Stromal cell of bone marrow (primary cell): Measurements from ENCODE around the gene MED7.
A peak's percentile ranks its signal among the peaks of the same experiment; 100 is the strongest.
"Not testable (repeated sequence)": the region's sequence is repeated elsewhere in the genome, so short reads cannot be mapped to it uniquely, and the experiment has no call there.

Experiments used
- DNase-seq: peaks from one replicate; pipeline ENCODE4 v3.0.0-alpha.2; 2012; ENCODE audit warnings: low read depth

Gene MED7, protein sequence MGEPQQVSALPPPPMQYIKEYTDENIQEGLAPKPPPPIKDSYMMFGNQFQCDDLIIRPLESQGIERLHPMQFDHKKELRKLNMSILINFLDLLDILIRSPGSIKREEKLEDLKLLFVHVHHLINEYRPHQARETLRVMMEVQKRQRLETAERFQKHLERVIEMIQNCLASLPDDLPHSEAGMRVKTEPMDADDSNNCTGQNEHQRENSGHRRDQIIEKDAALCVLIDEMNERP

DNA sequence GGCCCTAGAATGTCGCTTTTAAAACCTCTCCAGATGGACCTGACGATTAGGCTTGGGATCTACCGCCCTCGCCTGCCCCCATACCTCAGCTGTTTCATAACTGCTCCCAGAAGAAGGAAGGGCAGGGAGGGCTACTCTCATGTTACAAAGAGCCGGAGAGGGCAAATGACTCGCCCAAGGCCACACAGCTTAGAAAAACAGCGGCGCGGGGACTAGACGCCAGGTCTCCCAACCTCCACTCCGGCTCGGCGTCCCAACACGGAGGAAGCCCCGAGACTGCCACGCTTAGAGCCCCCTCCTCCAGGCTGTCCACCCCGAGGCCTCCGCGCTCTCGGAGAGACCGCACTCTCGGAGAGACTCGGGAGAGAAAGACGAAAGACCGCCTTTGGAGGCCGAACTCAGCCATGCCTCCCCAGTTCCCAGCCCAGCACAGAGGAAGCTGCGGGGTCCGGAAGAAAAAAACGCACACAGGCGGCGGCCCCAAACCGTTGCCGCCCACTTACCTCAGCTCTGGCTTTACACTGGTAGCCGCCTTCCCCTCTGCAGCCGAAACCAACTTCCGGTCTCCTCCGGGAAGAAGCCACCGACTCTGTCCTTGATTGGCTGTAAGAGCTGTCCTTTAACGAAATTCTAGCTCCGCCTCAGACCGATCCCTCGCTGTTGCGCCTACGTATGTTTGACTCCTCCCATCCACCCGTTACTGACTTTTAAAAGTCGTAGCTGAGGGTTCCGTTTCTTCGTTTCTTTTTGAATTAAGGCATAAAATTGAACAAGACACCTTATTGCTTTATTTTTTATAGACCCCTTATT is at the start of gene MED7:
Gene MED7 (minus strand): TSS at position 549 of the 810 bp plus-strand sequence. CDS start 3,434 bp downstream, outside the sequence.
- peak; percentile 99 for DNase-seq

DNA sequence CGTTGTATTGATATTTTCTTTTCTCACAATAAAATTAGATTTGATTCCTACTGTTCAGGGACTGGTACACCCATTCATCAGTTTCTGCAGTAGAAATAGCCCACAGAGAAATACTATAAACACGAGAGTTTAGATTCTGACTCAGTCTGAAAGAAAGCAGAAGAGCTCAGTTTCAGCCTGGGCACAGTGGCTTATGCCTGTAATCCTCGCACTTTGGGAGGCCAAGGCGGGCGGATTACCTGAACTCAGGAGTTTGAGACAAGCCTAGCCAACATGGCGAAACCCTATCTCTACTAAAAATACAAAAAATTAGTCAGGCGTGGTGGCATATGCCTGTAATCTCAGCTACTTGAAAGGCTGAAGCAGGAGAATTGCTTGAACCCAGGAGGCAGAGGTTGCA is 46.6 kb upstream of the MED7 start:
- DNase-seq, result no peak

DNA sequence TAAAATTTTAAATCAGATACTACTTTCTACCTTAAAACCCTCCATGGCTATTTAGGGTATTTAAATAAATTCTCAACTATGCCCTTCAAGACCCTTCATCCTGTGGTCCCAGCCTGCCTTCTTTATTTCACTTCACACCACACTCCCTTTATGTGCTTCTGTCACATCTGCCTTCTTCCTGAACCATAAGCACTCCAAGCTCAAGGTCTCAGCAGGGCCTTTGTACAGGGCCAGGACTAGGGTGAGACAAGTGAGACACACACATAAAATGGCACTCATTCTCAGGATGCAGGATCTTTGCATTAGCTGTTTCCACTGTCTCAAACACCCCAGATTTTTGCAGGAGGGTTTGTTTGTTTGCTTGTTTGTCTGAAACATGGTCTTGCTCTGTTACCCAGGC is 45.6 kb upstream of the MED7 start:
- DNase-seq, result no peak

DNA sequence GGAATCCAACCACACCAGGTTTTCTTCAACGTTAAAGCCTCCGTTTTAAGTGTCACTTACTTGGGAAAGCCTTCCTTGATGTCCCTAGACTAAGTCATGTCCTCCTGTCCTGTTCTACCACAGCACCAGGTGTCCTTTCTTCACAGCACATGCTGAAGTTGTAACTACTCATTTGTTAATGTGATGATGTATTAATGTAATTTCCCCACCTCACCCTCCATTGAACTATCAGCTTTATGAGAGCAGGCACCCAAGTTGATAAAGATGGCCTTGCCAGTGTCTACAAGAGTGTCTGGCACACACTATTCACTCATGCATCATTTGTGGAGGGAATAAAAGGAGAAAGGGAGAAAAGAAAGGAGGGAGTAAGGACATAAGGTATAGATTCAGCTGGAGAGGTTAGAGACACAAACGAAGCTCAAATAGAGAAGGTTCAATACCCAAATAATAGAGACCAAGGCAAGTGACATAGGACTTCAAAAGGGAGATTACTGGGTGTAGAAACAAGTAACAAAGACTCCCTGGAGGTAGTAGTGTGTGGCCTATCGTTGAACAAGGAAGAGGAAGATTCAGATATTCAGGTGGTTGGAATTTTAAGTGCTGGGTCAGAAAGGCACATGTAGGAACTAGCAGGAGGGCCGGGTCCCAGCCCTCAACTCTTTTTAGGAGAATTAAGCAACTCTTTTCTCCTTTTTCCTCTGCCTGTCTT is 44.5 kb upstream of the MED7 start:
- DNase-seq, result no peak

DNA sequence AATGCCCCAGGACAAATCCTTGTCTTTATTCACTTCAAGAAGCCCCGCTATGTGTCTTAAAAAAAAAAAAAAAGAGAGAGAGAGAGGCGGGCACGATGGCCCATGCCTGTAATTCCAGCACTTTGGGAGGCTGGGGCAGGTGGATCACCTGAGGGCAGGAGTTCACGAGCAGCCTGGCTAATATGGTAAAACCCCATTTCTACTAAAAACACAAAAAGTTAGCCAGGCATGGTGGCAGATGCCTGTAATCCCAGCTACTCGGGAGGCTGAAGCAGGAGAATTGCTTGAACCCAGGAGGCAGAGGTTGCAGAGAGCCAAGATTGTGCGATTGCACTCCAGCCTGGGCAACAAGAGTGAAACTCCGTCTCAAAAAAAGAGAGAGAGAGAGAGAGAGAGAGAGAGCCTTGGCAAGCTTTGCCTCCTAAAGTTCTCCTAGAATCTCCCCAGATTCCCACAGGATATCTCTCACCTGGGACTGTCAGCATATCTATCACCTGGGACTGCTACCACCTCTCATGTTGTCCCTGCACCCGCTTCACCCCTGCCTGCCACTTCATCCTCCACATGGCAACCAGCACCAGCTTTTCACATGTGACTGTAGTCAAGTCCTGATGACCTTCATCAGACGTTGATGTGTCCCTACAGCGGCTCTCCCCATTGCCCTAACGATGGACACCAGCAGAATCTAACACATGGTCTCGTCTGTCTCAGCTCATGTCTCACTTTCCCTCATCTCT is 43.8 kb upstream of the MED7 start:
- no peak for DNase-seq

DNA sequence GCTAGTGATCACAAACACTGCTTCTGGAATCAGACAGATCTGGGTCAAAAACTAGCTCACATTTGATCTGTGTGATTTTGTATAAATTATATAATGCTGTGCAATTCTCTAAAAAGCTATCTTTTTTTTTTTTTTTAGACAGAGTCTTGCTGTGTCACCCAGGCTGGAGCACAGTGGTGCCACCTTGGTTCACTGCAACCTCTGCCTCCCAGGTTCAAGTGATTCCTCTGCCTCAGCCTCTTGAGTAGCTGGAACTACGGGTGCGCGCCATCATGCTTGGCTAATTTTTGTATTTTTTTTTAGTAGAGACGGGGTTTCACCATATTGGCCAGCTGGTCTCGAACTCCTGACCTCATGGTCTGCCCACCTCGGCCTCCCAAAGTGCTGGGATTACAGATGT is 42.5 kb upstream of the MED7 start:
- not testable (repeated sequence) for DNase-seq

DNA sequence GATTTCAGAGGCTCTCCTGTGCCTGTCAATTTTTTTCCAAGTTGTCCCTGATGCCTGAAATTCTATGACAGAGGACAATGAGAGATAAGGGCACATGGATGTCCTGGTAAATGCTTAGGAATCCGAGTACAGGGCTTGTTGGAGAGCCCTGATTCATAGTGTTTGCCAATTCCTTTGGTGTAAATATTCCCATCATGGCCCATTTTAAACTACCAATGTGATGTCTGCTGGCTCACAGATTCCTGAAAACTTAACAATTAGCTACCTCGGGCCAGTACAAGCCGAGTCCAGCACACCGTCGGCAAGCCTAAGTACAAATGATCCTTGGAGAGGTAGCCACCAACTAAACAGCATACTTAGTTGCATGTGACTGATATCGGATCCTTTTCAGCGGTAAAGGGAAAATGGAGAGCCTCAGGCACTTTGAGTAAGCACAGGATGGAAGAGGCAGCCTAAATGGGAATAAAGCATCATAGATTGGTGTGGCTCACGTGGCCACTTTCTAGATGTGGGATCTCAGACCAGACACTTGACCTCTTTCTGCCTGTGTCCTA is 41.5 kb upstream of the MED7 start:
- no peak for DNase-seq

DNA sequence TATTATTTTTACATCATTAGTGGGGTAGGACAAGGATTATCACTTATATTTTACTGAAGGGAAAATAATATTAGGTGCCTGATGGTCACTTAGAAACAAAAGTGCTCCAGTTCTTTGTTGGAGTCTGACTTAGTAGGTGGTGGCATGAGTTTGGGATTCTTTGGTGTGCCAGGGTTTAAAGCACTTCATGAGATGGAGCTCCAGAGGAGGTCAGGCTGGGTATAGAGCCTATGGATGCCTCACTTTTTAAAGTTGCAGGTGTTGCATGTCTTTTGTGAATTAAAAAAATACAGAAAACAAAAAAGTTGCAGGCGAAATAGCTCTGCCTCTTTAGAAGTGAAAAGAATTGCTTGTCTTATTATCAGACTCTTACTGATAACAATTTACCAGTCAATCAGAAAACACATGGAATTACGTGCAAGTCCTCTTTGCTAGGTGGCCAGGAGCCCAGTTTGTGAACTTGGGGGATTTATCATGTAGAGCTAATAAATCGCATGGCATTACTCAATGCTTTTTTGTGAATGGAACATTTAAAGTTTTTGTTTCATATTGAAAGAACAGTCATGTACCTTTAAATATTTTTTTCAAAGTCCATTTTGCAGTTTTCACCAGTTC is 39.6 kb upstream of the MED7 start:
- no peak for DNase-seq

DNA sequence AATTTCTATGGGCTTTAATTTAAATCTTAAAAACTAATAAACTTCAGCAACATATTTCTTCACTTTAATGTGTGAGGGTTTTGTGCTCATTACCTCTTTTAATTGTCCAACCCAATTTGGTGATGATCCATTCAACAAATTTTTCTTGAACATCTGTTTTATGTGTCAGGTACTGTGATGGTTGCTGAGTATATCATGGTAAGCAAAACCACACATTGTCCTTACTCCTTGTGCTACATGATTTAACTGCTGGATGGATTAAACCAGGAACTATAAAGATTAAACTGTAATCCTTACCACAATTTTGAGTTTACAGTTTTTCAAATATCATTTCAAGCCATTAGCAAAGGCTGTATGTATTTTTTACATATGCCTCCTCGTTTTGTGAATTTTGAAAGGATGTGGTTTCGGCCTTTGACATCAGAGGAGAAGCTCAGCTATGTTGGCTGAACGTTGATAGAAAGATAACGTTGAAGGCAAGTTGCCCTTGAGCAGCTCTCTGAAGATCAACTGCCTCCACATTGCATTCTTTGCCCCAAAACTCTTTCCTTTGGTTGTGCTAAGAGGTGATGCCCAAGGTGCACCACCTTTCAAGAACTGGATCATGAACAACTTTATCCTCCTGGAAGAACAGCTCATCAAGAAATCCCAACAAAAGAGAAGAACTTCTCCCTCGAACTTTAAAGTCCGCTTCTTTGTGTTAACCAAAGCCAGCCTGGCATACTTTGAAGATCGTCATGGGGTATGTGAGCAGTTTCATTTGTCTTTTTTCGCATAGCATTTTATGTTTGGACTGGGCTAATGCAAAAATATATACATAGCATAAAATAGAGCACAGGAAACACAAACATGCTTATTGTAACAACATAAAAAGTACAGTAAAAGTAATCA is 38.0 kb upstream of the MED7 start, which contains the start of gene ITK:
Gene ITK (plus strand): TSS at position 467 of the 891 bp plus-strand sequence. CDS start 138 bp downstream, at position 605.
- no peak for DNase-seq

DNA sequence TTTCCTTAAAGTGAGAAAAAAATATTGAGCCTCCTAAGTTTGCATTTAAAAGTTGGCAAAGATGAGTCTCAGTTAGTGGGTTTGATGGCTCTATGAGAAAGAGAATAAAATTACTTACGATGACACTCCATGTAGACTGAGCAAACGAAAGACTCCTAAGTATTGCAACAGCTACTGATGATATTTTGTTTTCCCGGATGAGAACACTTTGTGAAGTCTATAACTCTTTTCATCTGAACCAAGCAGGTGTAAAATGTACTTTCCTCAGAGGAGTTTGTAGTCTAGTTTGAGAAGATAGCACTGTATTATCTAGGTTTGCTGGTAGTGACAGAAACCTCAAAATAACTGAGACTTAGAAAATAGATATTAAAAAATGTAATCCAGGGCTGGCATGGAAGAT is 36.3 kb upstream of the MED7 start:
- no peak for DNase-seq

DNA sequence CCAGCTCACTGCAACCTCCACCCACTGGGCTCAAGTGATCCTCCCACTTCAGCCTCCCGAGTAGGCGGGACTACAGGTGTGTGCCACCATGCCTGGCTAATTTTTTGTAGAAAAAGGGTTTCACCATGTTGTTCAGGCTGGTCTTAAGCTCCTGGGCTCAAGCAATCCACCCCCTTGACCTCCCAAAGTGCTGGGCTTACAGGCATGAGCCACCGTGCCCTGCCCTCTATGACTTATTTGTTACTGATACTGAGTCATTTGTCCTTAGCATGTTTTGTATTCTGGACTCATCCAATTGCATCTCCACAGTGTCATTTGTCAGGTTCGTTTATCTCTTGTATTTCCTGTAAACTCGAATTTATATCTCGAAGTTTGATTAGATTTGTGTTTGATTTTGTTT is 35.3 kb upstream of the MED7 start:
- no peak for DNase-seq

DNA sequence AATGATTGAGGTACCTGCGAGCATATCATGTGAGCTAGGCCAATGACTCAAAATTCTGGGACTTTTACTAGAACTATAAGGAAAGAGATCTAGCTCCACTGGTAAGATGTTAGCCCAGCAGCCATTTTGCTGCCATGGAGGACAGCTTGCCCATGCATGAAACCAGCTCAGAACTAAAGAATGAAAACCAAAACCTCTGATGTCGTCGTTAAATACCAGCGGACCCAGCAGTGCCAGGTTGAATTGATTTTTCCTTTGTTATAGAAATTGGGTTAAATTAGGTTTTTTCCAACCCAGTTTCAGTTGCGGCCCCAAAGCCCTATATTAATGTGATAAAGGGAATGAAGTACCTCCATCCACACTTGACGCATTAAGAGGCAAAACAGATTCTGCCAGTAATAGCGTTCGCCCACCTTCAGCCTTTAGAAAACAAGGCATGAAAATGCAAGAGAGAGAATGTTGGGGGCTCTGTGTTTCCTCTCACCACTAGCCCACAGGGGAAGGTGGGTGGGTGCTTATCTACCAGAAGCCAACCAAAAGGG is 32.5 kb upstream of the MED7 start:
- no peak for DNase-seq

DNA sequence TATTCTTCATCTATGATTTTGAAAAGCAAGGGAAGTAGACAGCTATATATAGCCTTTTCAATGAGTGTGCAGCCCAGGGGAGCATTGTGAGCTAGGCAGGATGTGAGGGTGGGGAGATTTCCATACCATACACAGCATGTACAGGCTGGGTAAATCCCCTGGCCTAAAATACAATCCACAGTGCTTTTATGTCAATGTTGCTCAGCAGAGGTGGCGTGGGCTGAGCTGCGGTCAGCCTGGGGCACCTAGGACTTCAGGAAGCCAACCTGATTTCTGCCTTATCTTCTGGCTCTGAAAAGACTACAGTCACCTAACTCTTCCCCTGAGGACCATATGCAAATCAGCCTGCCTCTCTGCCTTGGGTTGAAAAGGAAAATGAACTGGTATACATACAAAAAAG is 29.7 kb upstream of the MED7 start:
- DNase-seq, result no peak

DNA sequence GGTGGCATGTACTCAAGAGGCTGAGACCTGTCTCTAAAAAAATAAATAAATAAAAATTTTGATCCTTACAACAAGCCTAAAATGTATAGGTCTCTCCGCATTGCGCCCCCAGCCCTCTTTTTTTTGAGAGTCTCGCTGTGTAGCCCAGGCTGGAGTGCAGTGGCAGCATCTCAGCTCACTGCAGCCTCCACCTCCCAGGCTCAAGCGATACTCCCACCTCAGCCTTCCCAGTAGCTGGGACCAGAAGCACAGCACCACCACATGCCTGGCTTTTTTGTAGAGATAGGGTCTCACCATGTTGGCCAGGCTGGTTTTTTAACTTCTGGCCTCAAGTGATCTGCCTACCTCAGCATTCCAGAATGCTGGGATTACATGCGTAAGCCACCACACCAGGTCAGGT is 25.6 kb upstream of the MED7 start:
- no peak for DNase-seq

DNA sequence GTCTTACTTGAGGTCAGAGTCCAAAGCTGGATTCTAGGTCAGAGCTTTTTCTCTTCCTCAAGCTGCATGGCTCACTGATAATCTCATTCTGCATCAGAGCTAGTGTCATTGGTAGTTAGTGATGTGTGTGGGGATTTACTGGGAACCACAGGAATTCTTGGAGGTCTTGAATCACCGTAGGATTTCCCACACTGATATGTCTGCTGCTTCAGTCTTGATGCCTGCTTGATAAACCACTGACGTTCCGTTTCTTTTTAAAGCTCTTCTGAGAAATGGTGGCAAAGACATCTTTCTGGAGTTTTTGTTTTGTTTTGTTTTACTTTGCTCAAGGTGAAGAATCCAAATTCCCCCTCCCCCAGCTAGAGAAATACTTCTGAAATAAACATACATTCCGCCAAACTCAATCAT is 24.6 kb upstream of the MED7 start:
- peak; percentile 48 for DNase-seq

DNA sequence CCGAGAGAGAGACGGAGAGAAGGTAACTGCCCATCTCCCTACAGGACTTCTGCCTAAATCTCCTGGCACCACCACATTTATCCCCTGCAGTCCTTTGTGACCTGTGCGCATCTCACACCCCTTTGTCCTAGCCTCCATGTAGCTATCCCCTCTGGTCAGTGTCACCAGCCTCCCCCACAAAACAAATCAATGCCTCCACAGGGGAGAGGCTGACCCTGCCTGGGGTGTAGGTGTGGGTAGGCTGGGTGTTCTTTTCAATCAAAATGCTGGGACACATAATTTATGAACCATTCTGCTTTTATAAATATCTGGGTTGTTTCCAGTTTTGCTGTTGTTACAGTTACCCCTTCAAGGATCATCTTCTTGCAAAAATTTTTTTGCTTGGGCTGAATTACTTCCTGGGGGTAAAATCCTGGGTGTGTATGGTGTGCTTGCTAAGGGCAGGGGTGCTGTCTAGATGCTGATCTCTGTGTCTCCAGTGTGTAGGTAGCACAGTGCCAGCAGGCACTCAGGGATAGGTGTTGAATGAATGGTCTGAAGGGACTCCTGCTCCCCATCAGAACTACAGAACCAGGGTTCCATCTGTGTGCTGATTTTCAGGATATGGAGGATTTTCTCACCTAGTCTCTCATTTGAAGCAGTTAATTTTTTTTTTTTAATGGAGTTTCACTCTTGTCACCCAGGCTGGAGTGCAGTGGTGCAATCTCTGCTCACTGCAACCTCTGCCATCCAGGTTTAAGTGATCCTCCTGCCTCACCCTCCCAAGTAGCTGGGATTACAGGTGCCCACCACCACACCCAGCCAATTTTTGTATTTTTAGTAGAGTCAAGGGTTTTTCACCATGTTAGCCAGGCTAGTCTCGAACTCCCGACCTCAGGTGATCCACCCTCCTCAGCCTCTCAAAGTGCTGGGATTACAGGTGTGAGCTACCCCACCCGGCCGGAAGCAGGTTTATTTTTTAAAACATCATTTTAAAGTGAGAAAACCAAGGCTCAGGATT is 23.8 kb upstream of the MED7 start, which contains the start of gene GARIN3:
Gene GARIN3 (minus strand): TSS at position 51 of the 1,000 bp plus-strand sequence. CDS start 96 bp downstream, outside the sequence.
- no peak for DNase-seq

DNA sequence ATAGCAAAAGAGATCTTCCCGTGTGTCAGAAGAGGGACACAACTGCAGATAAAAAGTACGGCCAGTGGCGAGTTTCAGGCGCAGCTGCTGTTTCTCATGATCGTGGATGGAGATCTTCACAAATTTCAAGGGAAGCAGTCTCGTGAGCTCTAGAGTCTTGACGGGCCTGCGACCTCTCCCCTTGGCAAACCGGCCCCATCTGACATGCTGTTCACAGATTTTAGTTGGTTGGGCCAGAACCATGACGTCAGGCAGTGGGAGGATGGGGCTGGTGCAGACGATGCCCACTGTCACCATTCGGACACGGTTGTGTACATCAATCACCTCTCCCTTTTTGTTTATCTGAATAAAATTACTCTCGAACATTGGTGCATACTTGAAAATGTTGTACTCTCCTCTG is 23.0 kb upstream of the MED7 start:
- DNase-seq, result no peak

DNA sequence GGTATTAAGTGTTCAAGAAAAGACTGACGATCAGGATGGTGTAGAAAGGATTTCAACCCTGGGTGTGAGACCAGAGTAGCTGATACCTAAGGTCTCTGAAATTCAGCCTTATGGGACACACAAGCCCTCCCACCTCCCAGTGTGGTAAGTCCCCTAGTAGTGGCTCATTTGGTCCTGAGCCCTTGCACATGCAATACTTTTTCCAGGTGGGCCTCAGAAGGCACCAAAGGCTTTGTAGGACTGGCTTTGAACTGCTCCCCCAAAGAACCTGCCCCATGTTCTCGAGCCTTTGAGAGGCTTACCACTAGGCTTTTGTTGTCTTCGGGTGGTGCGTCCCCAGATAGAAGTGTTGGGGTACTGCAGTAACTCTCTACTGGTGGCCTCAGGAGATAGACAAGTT is 22.6 kb upstream of the MED7 start:
- DNase-seq, result no peak

DNA sequence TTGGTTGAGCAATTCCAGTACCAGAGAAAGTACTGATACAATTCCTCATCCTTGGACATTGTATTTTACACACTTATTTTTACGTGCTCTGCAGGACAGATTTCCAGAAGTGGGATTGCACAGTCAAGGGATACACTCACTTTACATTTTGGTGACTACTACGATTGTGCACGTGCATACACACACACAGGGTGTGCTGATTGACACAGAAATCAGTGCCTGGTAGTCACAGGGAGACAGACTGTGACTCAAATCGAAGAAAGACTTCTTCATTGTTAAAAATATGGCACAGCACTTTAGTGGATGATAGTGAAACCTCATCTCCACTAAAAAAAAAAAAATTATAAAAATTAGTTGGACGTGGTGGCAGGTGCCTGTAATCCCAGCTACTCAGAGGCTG is 21.9 kb upstream of the MED7 start:
- DNase-seq, result no peak
